ENCODE measurements around the gene NEK2.
A peak's percentile ranks its signal among the peaks of the same experiment; 100 is the strongest.
"Not testable (repeated sequence)": the region's sequence is repeated elsewhere in the genome, so short reads cannot be mapped to it uniquely, and the experiment has no call there.

NEK2 gene

DNA sequence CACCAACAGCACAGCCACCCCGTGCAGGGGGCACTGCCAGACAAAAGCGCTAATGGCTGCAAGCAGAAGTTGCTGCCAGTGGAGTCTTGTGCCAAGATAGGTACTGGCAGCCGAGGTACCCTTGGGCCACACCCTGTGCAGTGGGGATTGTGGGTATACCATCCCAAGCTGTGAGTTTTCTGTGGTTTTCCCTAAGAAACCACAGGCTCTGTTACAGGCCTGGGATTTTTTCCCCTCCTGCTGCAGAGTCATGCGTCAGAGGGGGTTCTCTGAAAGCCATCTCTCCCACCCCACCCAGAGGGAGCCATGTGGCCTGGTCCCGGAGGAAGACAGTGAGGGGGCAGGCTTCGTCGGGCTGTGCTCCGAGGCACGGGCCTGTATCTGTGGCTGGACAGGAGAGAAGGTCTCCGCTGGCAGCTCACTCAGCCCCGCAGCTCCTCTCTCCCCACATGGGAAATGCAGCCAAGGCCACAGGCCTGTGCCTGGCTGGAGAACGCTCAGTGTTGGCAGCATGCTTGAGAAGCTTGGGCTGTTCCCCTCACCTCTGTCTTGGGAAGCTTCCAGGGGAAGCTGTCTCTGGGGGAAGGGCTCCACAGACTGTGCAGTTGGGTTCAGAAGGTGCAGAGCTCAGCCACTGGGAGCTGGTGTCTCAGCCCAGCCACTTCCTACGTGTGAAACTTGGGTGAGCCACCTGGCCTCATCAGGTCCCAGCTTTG lies 42.5 kb downstream of the NEK2 start:
- DNase-seq (ENCODE audit: low read depth): peak; percentile 34

DNA sequence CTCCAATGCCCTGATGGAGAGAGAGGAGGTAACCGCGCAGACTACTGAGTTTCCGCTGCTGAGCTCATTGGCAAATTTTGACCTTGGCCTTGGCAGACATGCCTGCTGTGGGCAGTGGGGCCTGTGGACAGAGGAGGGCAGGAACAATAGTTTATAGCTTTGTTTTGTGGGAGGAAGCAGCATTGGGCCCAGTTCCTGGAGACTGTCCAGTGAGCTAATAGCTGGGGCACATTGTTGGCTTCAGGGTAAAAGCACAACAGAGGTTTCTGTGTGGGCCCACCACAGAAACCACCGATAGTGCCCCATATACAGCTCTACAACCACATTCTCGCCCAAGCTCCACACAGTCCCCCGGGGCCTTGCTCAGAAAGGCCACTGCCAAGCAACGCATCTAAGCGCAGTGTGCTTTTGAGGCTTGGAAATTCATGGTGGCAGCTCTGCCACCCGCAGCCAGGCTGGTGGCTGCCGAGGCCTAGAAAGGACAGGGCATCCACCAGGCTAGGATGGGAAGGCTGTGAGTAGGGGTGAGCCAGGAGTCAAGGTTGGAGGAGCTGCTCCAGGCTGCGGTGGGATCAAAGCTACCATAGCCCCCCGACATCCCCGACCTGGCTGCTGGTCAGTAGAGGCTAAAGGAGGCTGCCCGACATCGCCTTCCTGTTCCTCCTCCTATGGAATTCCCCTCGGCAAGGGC lies 43.2 kb downstream of the NEK2 start:
- DNase-seq (ENCODE audit: low read depth): no peak

DNA sequence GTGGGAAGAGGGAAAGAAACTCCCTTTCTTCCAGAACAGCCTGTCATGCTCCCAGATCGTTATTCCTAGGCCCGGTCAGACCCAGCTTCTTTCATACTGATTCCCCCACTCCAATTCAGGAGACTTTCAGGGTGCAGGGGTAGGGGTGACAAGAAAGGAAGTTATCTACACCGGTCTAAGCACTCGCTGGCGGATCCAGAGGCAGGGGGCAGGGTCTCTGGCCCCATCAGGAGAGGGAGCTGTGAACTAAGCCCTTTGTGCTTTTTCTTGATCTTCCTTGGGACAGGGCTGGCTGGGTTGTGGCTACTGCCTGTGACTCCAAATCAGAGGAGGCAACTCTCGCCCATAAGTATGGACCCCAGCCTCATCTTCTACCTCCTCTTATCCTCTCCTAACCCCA lies 44.3 kb downstream of the NEK2 start:
- no peak for DNase-seq (ENCODE audit: low read depth)

DNA sequence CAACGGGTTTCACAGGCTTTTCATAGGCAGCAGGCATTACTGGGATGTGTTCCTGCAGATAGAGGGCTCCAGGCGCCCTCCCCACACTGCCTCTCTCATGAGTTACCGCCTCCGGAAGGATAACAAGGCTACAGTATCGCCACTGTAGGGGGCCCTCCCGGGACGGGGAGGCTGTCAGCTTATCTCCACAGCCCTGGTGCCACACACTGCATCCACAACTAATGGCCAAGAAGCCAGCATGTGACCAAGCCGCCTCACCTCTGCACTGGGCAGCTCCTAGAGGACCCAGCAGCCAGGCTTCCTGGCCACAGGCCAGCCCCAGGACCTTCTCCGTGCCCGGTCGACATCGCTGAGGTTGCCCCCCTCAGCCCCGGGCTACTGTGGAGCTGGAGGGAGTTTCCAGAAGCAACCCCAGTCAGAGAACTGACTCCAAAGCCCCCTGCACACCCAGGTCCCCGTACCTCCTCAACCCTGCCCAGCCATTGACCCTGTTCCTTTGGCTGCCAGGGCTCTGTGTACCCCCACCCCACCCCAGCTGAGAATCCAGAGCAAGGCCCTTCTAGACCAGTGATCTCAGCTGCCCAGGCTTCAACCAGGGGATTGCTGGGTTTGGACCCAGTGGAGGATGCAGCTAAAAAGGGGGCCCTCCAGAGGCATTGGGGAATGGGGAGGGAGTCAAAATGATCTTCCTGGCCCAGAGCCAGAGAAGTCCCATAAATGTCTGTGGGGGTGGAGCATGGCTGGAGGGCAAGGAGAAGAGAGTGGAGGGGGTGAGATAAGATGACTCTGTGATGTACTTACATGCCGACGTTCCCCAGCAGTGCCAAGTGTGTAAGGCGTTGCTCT lies 45.0 kb downstream of the NEK2 start:
- DNase-seq (ENCODE audit: low read depth): no peak

DNA sequence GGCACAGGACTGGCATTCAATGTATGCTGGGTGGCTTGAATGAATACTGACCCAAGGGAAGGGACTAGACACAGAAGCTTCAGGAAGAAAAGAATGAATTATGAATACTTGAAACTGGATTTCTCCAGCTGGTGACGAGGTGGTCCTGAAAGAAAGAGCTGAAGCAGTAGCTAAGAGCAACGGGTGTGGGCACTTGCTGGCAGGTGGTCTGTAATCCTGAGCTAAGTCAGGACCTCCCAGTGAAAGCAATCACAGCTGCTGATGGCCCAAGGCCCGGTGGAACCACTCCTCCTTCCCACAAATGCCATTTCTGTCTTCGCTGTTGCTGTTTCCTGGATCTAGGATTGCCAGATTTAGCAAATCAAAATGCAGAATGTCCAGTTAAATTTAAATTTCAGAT lies 47.0 kb downstream of the NEK2 start:
- no peak for DNase-seq (ENCODE audit: low read depth)

DNA sequence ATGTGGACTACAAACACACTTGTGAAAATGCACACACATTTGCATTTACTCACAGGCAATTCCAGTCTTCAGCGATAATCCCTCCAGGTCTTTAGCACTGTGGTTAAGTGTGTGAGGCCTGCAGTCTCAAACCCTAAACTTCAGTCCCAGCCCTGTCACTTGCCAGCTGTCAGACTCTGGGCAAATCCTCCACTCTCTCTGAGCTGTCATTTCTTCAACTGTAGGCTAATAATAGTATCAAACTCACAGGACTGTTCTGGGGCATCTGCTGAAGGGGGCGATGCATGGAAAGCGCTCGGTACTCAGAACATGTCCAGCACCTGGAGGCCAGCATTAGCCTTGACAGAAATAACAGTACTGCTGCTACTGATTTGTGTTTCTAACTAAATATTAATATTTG lies 48.2 kb downstream of the NEK2 start:
- no peak for DNase-seq (ENCODE audit: low read depth)

DNA sequence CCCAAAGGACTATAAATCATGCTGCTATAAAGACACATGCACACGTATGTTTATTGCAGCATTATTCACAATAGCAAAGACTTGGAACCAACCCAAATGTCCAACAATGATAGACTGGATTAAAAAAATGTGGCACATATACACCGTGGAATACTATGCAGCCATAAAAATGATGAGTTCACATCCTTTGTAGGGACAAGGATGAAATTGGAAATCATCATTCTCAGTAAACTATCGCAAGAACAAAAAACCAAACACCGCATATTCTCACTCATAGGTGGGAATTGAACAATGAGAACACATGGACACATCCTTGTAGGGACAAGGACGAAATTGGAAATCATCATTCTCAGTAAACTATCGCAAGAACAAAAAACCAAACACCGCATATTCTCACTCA lies 49.6 kb downstream of the NEK2 start:
- not testable (repeated sequence) for DNase-seq (ENCODE audit: low read depth)

DNA sequence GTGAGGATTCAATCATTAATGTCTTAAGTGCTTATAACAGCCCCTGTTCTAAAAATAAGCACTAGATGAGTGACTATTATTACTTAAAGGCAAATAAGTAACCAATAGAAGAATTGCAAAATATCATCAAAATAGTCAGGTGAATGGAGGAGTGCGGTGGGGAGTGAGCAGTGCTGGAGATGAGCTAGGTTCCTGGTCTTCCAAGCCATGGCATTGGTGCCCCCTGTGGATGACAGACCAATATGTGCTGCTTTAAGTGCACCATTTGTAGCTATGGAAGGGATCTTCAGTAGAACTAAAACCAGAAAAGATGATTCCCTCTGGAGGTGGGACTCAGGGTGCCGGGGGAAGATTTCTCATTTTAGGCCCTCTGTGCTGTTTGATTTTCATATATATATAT lies 50.4 kb downstream of the NEK2 start:
- peak; percentile 54 for DNase-seq (ENCODE audit: low read depth)

DNA sequence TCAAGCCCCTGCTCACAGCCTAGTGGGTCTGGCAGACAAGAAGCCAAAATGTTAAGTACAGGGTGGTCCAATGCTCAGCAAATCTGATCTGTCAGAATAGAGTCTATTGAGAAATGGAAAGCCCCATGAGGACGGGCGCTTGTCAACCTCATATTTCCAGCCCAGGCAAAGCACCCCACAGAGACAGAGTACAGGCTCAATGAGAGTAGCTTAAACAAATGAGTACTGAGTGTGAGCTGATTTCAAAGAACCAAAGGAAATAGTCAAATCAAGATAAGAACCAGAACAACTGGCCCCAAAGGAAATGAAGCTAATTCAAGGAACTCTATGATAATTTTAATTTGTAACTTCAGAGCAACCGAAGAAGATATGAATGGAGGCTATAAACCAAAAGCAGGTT lies 51.9 kb downstream of the NEK2 start:
- no peak for DNase-seq (ENCODE audit: low read depth)

DNA sequence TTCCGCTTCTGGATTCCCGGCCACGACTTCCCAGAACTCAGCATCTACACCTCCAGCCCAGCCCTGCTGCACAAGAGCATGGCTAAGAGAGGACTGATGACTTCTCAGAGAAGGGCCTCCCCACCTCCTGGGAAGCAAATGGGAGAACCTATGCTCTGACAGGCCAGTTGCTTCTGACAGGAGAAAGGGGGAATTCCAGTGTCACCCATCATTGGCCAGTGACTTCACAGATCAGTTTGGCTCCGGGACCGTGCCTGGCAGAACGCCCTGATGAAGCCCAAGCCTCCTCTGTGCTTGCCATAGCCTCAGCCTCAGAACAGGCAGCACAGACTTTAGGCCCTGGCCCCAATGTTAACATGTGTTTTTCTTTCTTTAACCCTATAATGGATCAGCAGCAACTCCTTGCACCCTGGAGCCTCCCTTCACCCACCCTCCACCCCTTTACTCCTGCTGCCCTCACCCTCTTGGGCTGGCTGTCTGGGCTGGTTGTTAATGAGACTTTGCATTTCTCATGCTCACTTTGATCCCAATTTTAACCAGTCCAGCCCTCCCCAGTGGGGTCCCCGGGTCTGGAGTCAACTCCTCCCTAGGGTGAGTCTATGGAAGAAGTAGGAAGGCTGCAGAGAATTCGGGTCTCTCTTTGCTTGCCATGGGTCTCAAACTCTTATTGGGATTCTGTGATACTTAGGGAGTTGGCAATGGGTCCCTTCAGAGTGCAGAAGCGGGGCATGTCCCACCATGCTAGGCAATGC lies 53.8 kb downstream of the NEK2 start:
- DNase-seq (ENCODE audit: low read depth): no peak

DNA sequence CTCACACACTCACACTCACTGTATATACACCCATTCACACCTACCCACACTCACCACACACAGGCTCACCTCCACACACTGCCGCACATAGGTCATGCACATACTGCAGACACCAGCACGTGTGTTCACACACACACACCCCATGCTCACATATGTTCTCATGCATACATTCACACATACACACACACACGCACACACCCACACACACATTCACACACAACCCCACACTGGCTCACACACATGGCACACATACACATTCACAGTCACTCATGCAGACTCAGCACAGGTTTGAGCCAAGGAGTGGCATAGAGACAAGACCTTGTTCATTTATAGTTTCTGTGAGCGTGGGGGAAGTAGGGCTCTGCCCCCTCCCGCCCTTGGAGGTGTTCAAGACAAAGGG lies 55.3 kb downstream of the NEK2 start:
- DNase-seq (ENCODE audit: low read depth): no peak

DNA sequence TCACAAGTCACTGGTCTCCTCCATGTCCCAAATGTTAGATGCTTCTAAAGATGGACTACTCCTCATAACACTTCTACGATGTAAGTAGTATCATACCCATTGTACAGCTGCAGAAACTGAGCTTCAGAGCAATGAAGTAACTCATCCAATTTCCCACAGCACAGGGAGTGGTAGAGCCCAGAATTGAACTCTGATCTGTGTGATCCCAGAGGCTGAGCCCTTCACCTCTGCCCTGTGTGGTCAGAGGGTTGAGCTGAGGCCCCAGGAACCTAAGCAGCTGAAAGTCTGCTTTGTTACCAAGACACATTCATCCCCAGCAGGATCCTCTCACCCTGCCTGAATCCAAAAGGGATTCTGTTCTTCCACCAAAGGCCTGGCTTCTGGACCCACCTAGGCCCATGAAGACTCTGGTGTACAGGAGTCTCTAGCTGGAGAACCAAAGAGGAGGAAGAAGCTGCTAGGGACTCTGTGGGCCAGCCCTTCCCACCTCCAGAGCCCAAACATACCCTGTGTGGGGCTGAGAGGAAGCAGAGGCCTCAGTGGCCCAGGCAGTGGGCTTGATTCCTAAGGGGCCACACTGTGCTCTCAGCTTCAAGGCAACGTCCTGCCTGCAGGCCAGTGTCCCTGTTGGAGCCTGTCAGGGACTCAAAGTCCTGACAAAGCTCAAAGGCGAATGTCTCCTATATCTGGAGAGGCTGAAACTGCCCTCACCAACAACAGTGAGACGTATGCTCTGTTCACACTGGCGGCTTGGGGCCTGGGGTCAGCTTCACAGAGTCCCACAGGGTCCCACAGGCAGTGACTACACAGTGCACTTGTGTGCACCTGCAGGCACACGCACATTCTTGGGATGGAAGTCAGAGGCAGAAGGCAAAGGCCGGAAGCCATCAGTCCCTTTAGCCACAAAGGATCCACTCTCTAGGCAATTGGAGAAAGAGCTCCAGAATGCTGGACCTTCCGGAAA lies 56.1 kb downstream of the NEK2 start:
- no peak for DNase-seq (ENCODE audit: low read depth)

DNA sequence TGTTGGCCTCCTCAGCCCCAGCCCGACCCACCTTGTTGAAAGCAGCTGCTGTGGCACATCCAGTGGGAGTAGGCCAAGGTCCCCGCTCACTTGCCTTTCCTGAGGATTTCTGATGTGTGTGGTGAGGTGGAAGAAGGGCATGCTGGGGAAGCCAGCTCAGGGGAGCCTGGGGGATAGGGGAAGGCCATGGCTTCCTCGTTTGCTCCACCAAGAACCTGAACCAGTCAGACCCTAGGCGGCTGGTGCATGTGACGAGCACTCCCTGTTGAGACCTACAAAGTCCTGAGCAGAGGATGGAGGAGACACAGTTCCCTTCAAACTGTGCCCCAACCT lies 58.5 kb downstream of the NEK2 start:
- no peak for DNase-seq (ENCODE audit: low read depth)

DNA sequence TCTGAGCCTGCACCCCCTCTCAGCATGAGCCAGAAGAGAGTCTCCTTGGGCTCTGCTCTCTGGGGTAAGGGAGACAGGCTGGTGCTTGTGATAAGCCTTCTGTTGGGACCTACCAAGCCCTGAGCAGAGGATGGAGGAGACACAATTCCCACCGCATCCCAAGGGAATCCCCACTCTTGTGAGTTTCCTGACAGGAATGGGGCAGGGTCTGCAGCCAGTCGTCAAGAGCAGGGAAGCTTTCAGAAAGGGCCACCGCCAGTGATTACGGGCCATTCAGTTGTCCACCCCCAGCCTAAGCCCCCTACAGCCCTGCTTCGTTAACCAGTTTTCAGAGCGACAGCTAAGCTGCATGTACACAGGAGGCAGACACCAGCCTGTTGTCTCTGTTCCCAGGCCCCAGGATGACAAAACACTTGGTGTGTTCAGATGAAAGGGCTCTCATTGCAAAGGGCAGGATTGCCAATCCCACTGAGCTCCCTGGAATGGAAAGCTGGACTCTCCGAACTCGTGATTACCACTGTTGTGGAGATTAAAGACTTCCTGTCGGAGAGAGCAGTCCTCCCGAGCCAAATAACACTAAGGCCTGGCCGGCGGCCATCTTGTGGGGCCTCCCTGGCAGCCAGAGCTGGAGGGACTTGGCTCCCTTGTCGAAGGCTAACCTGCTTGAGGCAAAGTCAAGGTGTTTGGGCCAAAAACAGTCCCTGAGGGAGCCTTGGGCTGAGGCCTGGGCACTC lies 59.0 kb downstream of the NEK2 start:
- DNase-seq (ENCODE audit: low read depth): peak; percentile 42

DNA sequence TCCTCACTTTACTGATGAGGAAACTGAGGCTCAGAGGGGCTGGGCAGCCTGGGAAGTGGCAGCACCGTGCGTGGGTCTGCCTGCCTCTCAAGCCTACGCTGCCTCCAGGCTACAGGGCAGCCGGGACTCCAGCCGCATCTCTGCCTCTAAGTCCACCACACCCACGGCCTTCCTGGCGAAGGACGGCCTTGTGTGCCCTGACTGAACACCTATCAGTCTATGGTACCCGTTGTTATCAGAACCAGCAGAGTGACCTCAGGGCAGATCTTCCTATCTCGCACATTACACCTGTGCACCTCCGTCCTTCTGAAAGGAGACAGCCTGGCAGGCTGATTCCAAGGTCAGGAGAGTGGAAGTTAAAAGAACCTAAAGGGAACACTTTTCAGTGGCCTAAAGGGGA lies 60.8 kb downstream of the NEK2 start:
- no peak for DNase-seq (ENCODE audit: low read depth)

DNA sequence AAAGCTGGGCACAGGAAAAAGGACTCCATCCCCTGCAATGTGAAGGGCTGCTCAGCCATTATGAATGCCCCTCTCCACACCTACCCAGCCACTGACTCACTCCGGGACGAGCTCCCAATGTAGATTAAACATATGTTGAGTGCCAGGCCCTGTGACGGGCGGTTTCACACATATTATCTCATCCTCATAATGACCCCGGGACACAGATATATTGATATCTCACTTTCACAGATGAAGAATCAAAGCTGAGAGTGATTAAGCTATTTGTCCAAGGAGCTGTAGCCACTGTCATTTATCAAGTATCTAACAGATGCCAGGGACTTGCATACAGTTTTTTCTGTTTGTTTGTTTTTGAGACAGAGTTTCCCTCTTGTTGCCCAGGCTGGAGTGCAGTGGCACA lies 61.5 kb downstream of the NEK2 start:
- no peak for DNase-seq (ENCODE audit: low read depth)

DNA sequence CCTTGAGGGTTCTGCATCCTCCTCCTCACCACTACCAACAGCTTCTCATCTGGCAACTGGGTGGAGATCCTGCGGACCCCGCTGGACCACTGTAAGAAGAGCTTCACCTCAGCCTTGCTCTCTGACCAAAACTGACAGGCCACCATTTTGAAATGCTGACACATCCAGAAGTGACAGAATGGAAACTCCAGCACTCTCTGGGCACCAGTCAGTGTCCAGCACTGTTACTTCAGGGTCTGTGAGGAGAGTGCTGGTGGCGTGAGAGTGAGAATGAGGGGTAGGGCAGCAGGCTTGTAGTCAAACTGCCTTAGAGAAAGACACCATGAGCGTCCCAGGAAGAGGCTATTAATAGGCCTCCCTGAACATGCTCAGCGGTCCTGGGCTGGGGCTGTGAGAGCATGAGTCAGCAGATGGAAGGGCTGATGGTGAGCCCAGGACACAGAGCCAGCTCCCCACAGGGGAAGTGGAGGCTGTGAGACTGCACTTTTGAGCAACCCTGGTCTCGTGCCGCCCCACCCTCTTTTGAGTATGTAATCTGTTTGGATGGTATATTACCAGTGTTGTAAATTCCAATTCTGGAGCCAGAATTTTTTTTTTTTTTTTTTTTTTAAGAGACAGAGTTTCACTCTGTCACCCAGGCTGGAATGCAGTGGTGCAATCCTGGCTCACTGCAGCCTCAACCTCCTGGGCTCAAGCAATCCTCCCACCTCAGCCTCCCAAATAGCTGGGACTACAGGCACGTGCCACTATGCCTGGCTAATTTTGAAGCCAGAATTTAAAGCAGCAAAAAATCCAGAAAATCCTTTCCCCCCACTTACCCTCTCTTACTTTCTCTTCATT lies 62.1 kb downstream of the NEK2 start:
- DNase-seq (ENCODE audit: low read depth): peak; percentile 99

DNA sequence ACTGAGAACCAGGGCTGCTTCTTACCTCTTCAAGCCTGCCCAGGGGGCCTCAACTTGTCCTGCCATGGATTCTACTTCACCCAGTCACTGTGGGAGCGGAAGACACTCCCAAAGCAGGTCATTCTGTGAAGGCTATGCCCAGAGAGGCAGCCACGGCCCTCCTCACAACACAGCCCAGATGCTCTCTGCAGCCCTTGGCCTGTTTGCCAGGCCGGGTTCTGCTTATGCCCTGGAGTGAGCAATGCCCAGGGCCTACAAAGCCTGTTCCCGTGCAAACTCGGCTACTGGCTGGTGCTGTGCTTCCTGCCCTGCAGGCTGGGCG lies 62.7 kb downstream of the NEK2 start:
- DNase-seq (ENCODE audit: low read depth): no peak
